GM23338 (cell line): ENCODE data around the gene CCDC40. TPM values are rescaled to one million over a fixed set of nuclear protein-coding genes. Genes with fewer than 3 reads are reported as not detected.

Source experiments
- ATAC-seq: fragments of 200-7000 bp; cut with Tn5 transposase; 3 replicates; pipeline ENCODE4 v1.9.1; 2020
- DNase-seq: peaks from one replicate; pipeline ENCODE4 v3.0.0-alpha.2; 2015; ENCODE audit warnings: low spot score
- H2AFZ ChIP-seq: fragments of 200-600 bp; sonication (generic); 2 replicates; pipeline ENCODE4 v1.8.0; 2016; ENCODE audit warnings: antibody characterized with exemption, mild to moderate bottlenecking, moderate library complexity
- H3F3A ChIP-seq: fragments of 200-600 bp; sonication (generic); replicated peaks from 2 replicates; pipeline ENCODE4 v1.8.0; 2017; ENCODE audit warnings: antibody characterized with exemption, mixed run types, low read depth
- H3K27ac ChIP-seq: fragments of 200-600 bp; sonication (generic); 2 replicates; pipeline ENCODE4 v1.6.1; 2016; ENCODE audit warnings: low read depth
- H3K27me3 ChIP-seq: fragments of 200-600 bp; sonication (generic); 2 replicates; pipeline ENCODE4 v1.8.0; 2016; ENCODE audit warnings: mild to moderate bottlenecking, mixed run types, moderate library complexity; ENCODE audit not compliant: insufficient read depth
- H3K36me3 ChIP-seq: fragments of 200-600 bp; sonication (generic); 2 replicates; pipeline ENCODE4 v1.8.0; 2016; ENCODE audit warnings: mild to moderate bottlenecking; ENCODE audit not compliant: insufficient read depth
- H3K4me1 ChIP-seq: fragments of 200-600 bp; sonication (generic); 2 replicates; pipeline ENCODE4 v1.8.0; 2016; ENCODE audit warnings: mild to moderate bottlenecking, moderate library complexity; ENCODE audit not compliant: insufficient read depth
- H3K4me2 ChIP-seq: fragments of 200-600 bp; sonication (generic); 2 replicates; pipeline ENCODE4 v1.7.1; 2017; ENCODE audit warnings: mixed run types
- H3K4me3 ChIP-seq: fragments of 200-600 bp; sonication (generic); 2 replicates; pipeline ENCODE4 v1.6.1; 2016; ENCODE audit warnings: mixed run types
- H3K79me2 ChIP-seq: fragments of 200-600 bp; sonication (generic); replicated peaks from 2 replicates; pipeline ENCODE4 v1.8.0; 2017; ENCODE audit warnings: mild to moderate bottlenecking; ENCODE audit not compliant: insufficient read depth
- H3K9me2 ChIP-seq: fragments of 200-600 bp; sonication (generic); 2 replicates; pipeline ENCODE4 v1.8.0; 2017; ENCODE audit not compliant: insufficient read depth
- H4K20me1 ChIP-seq: fragments of 200-600 bp; sonication (generic); replicated peaks from 2 replicates; pipeline ENCODE4 v1.8.0; 2017; ENCODE audit warnings: mild to moderate bottlenecking; ENCODE audit not compliant: insufficient read depth
- H3K27ac Mint-ChIP-seq: 2 replicates; pipeline ENCODE4 v1.8.0; 2020; ENCODE audit warnings: inconsistent platforms, mild to moderate bottlenecking, moderate library complexity, mixed read lengths
- H3K27me3 Mint-ChIP-seq: 3 replicates; pipeline ENCODE4 v1.8.0; 2022; ENCODE audit warnings: low read depth, mild to moderate bottlenecking, moderate library complexity, mixed read lengths, inconsistent platforms; ENCODE audit not compliant: insufficient read depth, poor library complexity
- H3K36me3 Mint-ChIP-seq: 3 replicates; pipeline ENCODE4 v1.8.0; 2021; ENCODE audit warnings: low read depth, mild to moderate bottlenecking, inconsistent platforms, moderate library complexity, mixed read lengths
- H3K4me1 Mint-ChIP-seq: 3 replicates; pipeline ENCODE4 v1.8.0; 2020; ENCODE audit warnings: mild to moderate bottlenecking, inconsistent platforms, mixed read lengths
- H3K4me3 Mint-ChIP-seq: 3 replicates; pipeline ENCODE4 v1.8.0; 2021; ENCODE audit warnings: moderate library complexity, mild to moderate bottlenecking, inconsistent platforms, mixed read lengths
- H3K9me3 Mint-ChIP-seq: 3 replicates; pipeline ENCODE4 v1.8.0; 2020; ENCODE audit warnings: moderate library complexity, mild to moderate bottlenecking, inconsistent platforms, mixed read lengths
- CTCF ChIP-seq, 2 experiments: fragments of 200-600 bp in 1 of 2; sonication (generic) in 1 of 2; conservative IDR thresholded peaks; 2 replicates each; pipeline versions ENCODE4 v1.5.1 to v1.6.1; 2016 to 2017; ENCODE audit warnings: antibody characterized with exemption in 2 of 2, low read depth in 2 of 2, mild to moderate bottlenecking in 2 of 2, moderate library complexity in 1 of 2
- EZH2 ChIP-seq: fragments of 200-600 bp; sonication (generic); IDR thresholded peaks from one replicate; pipeline ENCODE4 v1.8.0; 2017; ENCODE audit warnings: antibody characterized with exemption, mild to moderate bottlenecking, low read depth; ENCODE audit not compliant: unreplicated experiment
- NANOG ChIP-seq: IDR thresholded peaks from 2 replicates; pipeline ENCODE4 v1.6.1; 2016; ENCODE audit warnings: antibody characterized with exemption, borderline replicate concordance
- STAT1 ChIP-seq: IDR thresholded peaks from one replicate; pipeline ENCODE4 v1.6.1; 2016; ENCODE audit warnings: antibody characterized with exemption; ENCODE audit not compliant: unreplicated experiment
- ZNF114 ChIP-seq: fragments of 250-450 bp; sonication (Bioruptor Pico); IDR thresholded peaks from 2 replicates; pipeline ENCODE4 v1.5.0; 2020; ENCODE audit warnings: mild to moderate bottlenecking, moderate library complexity
- ZNF331 ChIP-seq: fragments of 250-450 bp; sonication (Bioruptor Pico); IDR thresholded peaks from 2 replicates; pipeline ENCODE4 v1.5.0; 2020; ENCODE audit warnings: low read depth, mild to moderate bottlenecking, moderate library complexity
- ZNF462 ChIP-seq: fragments of 250-450 bp; sonication (Bioruptor Pico); IDR thresholded peaks from 2 replicates; pipeline ENCODE4 v1.5.0; 2020; ENCODE audit warnings: mild to moderate bottlenecking, moderate library complexity
- polyA plus RNA-seq: library from polyadenylated mRNA; unstranded; fragments of >200 nt; fragmentation: Nextera tagmentation; extraction: Ambion mirVana; gene quantifications from 2 replicates; pipeline ENCODE4 v1.2.1, GENCODE V29; 2016
- total RNA-seq: library from RNA; depleted of rRNA; stranded (reverse); fragments of >200 nt; shearing (Covaris generic); gene quantifications from 2 replicates; pipeline ENCODE4 v1.2.3, GENCODE V29; 2014

Gene CCDC40
- total and polyA plus RNA-seq, 2 experiments from 2014 or later = 7.6 to 8.1 TPM

GRCh38 chr17:79987935-79988184 is 48.6 kb upstream of the CCDC40 start (continued):
- TF ChIP-seq ZNF462 (no peak), ZNF114 (CRISPR knock-in tag) (no peak), ZNF331 (CRISPR knock-in tag) (no peak), CTCF (conservative IDR thresholded peaks at IDR 0.05; ENCODE audit: low read depth in 2 of 2) (no peak)

GRCh38 chr17:79988185-79988971 is 48.1 kb upstream of the CCDC40 start:
- H3K4me2 ChIP-seq = no peak overlapping the region
- peaks cover 13% of the 10 kb centered on the region for H4K20me1 ChIP-seq
- DNase-seq (no peak), ATAC-seq (no peak)
- Mint-ChIP-seq H3K36me3 (peaks cover 2% of the 10 kb centered on the region; the same call in 2 of the 3 replicates), H3K4me1 (peaks cover 58% of the 10 kb centered on the region), H3K27me3 (peaks cover 17% of the 10 kb centered on the region), H3K9me3 (no peaks in the 10 kb centered on the region; the same call in 2 of the 3 replicates), H3K27ac (peak overlapping the region; percentile 61; the same call in 1 of the 2 replicates), H3K4me3 (no peak overlapping the region)
- H3K27me3 ChIP-seq = no peaks in the 10 kb centered on the region
- H3K79me2 ChIP-seq = peaks cover 62% of the 10 kb centered on the region
- H3K4me3 ChIP-seq = no peak overlapping the region
- H3K9me2 ChIP-seq = no peaks in the 10 kb centered on the region
- peaks cover 36% of the 10 kb centered on the region for H3K4me1 ChIP-seq
- H2AFZ ChIP-seq = no peak overlapping the region
- no peaks in the 10 kb centered on the region; the same call in 1 of the 2 replicates for H3F3A ChIP-seq
- H3K36me3 ChIP-seq = no peaks in the 10 kb centered on the region
- peak overlapping the region; percentile 59; the same call in 1 of the 2 replicates for H3K27ac ChIP-seq
- TF ChIP-seq ZNF331 (CRISPR knock-in tag) (no peak), NANOG (no peak), EZH2 (no peak), ZNF462 (no peak), STAT1 (no peak)
